IMR-90 (cell line): ENCODE measurements around the gene CORO1C. TPM values are rescaled to one million over a fixed set of nuclear protein-coding genes. Genes with fewer than 3 reads are reported as not detected.

ENCODE experiments used
- ATAC-seq: fragments of 200-7000 bp; cut with Tn5 transposase; 2 replicates; pipeline ENCODE4 v1.9.1; 2020; ENCODE audit warnings: low read depth, mild to moderate bottlenecking, moderate library complexity
- BruUV-seq: library from RNA; stranded (reverse); fragments of 400-500 nt; replicated peaks from 2 replicates; lab custom pipeline; 2021; lab: Mats Ljungman, UMichigan
- CTCF ChIA-PET: fragments of 300-600 bp; formaldehyde crosslinking; extraction: SDS; loops from one replicate; lab custom pipeline; 2021; ENCODE audit warnings: antibody characterized with exemption; lab: Yijun Ruan, JAX
- POLR2A ChIA-PET: fragments of 300-600 bp; sonication (Branson Sonifier 250); formaldehyde crosslinking; loops from one replicate; lab custom pipeline; 2022; ENCODE audit warnings: antibody characterized with exemption; ENCODE audit not compliant: unreplicated experiment; lab: Charles Lee
- DNase-seq: peaks from one replicate; pipeline ENCODE4 v3.0.0; 2013
- H2AFZ ChIP-seq: replicated peaks from 2 replicates; pipeline ENCODE3; 2013; ENCODE audit warnings: low read length, mild to moderate bottlenecking; ENCODE audit not compliant: poor library complexity
- H2AK5ac ChIP-seq: 2 replicates; pipeline ENCODE4 v1.6.1; 2013; ENCODE audit warnings: low read depth, low read length, inconsistent platforms
- H2AK9ac ChIP-seq: replicated peaks from 2 replicates; pipeline ENCODE3; 2013; ENCODE audit warnings: mild to moderate bottlenecking, low read depth, low read length, moderate library complexity; ENCODE audit not compliant: poor library complexity
- H2BK120ac ChIP-seq: 2 replicates; pipeline ENCODE4 v1.6.1; 2013; ENCODE audit warnings: low read depth, low read length, inconsistent platforms
- H2BK15ac ChIP-seq: 3 replicates; pipeline ENCODE4 v1.6.1; 2013; ENCODE audit warnings: low read depth, low read length, inconsistent platforms
- H2BK20ac ChIP-seq: 2 replicates; pipeline ENCODE4 v1.6.1; 2013; ENCODE audit warnings: low read depth, mild to moderate bottlenecking, inconsistent platforms, low read length, moderate library complexity
- H2BK5ac ChIP-seq: 2 replicates; pipeline ENCODE4 v1.6.1; 2013; ENCODE audit warnings: mild to moderate bottlenecking, low read depth, low read length, inconsistent platforms; ENCODE audit not compliant: poor library complexity, severe bottlenecking
- H3K14ac ChIP-seq: replicated peaks from 2 replicates; pipeline ENCODE4 v1.6.1; 2013; ENCODE audit warnings: low read depth, low read length, inconsistent platforms
- H3K18ac ChIP-seq: 2 replicates; pipeline ENCODE4 v1.6.1; 2013; ENCODE audit warnings: low read depth, low read length, control low read depth
- H3K23ac ChIP-seq: 2 replicates; pipeline ENCODE4 v1.6.1; 2013; ENCODE audit warnings: low read depth, low read length, inconsistent platforms
- H3K27ac ChIP-seq: 2 replicates; pipeline ENCODE4 v1.5.1; 2013; ENCODE audit warnings: mild to moderate bottlenecking, control low read depth, low read length; ENCODE audit not compliant: insufficient read depth
- H3K27me3 ChIP-seq: 2 replicates; pipeline ENCODE4 v1.6.1; 2013; ENCODE audit warnings: low read length; ENCODE audit not compliant: control insufficient read depth, insufficient read depth
- H3K36me3 ChIP-seq: 2 replicates; pipeline ENCODE4 v1.6.1; 2013; ENCODE audit warnings: low read length, mixed read lengths; ENCODE audit not compliant: control insufficient read depth, insufficient read depth
- H3K4ac ChIP-seq: 2 replicates; pipeline ENCODE4 v1.6.1; 2013; ENCODE audit warnings: low read depth, low read length, inconsistent platforms
- H3K4me1 ChIP-seq: 2 replicates; pipeline ENCODE4 v1.6.1; 2013; ENCODE audit warnings: low read length, mixed read lengths; ENCODE audit not compliant: control insufficient read depth, insufficient read depth
- H3K4me2 ChIP-seq: 2 replicates; pipeline ENCODE4 v1.6.1; 2013; ENCODE audit warnings: low read depth, mild to moderate bottlenecking, control low read depth, low read length, moderate library complexity
- H3K4me3 ChIP-seq: 2 replicates; pipeline ENCODE4 v1.5.1; 2013; ENCODE audit warnings: low read depth, mild to moderate bottlenecking, control low read depth, low read length, moderate library complexity; ENCODE audit not compliant: insufficient read depth
- H3K56ac ChIP-seq: 2 replicates; pipeline ENCODE4 v1.6.1; 2013; ENCODE audit warnings: low read length, inconsistent platforms; ENCODE audit not compliant: insufficient read depth; ENCODE audit errors: extremely low read depth
- H3K79me1 ChIP-seq, 2 experiments: 2 replicates each; pipeline ENCODE4 v1.6.1; 2013; ENCODE audit warnings: low read length in 2 of 2, inconsistent platforms in 1 of 2, low read depth in 1 of 2
- H3K9ac ChIP-seq: 2 replicates; pipeline ENCODE4 v1.6.1; 2013; ENCODE audit warnings: low read depth, low read length, control low read depth
- H3K9me1 ChIP-seq: 2 replicates; pipeline ENCODE4 v1.6.1; 2013; ENCODE audit warnings: low read length, inconsistent platforms; ENCODE audit not compliant: insufficient read depth
- H3K9me3 ChIP-seq: 2 replicates; pipeline ENCODE4 v1.6.1; 2013; ENCODE audit warnings: low read length; ENCODE audit not compliant: control insufficient read depth, insufficient read depth
- H4K20me1 ChIP-seq: 2 replicates; pipeline ENCODE4 v1.6.1; 2013; ENCODE audit warnings: low read length, inconsistent platforms; ENCODE audit not compliant: insufficient read depth
- H4K5ac ChIP-seq: 2 replicates; pipeline ENCODE4 v1.6.1; 2013; ENCODE audit warnings: mild to moderate bottlenecking, low read depth, low read length, control low read depth
- H4K8ac ChIP-seq, 2 experiments: 2 replicates each; pipeline ENCODE4 v1.6.1; 2013; ENCODE audit warnings: low read depth in 2 of 2, low read length in 2 of 2, control low read depth in 1 of 2, inconsistent platforms in 1 of 2
- H4K91ac ChIP-seq: 2 replicates; pipeline ENCODE4 v1.6.1; 2013; ENCODE audit warnings: low read depth, low read length, inconsistent platforms; ENCODE audit not compliant: insufficient read depth
- CHD1 ChIP-seq: IDR thresholded peaks from 2 replicates; pipeline ENCODE4 v1.6.1; 2012; ENCODE audit warnings: low read depth, low read length, improper control_type of control experiment
- FOS ChIP-seq: fragments of 150-350 bp; IDR thresholded peaks from 2 replicates; pipeline ENCODE4 v1.6.1; 2016; ENCODE audit warnings: low read depth, low read length
- MAFK ChIP-seq: IDR thresholded peaks from 2 replicates; pipeline ENCODE4 v1.6.1; 2012; ENCODE audit warnings: low read depth, low read length, improper control_type of control experiment
- RCOR1 ChIP-seq: IDR thresholded peaks from 2 replicates; pipeline ENCODE4 v1.6.1; 2012; ENCODE audit warnings: mild to moderate bottlenecking, low read length, improper control_type of control experiment; ENCODE audit not compliant: insufficient replicate concordance
- WGBS, 2 experiments: methylation state at CpG; one replicate each; pipeline versions ENCODE4 v1.1.5 to v1.1.7; 2013; ENCODE audit warnings: missing lambda C conversion rate in 2 of 2; ENCODE audit not compliant: insufficient read length in 1 of 2; ENCODE audit errors: extremely low coverage in 2 of 2; 5-methylcytosine and 5-hydroxymethylcytosine counted together
- dilution Hi-C: fragments of 300-500 bp; cut with HindIII; formaldehyde crosslinking; loops from one replicate; pipeline ENCODE4 v1.14.3; 2018; ENCODE audit warnings: low sequenced_read_pairs; ENCODE audit not compliant: unreplicated experiment
- in situ Hi-C: fragments of 300-500 bp; cut with MboI; formaldehyde crosslinking; loops from 3 replicates; pipeline ENCODE4 v1.14.3; 2019; ENCODE audit warnings: low sequenced_read_pairs, inconsistent platforms, mixed read lengths
- intact Hi-C: fragments of 100-400 bp; cut with micrococcal nuclease; formaldehyde crosslinking; loops from 2 replicates; pipeline ENCODE4 v1.10.0; 2022
- polyA plus RNA-seq, 3 experiments: library from polyadenylated mRNA; depleted of rRNA; stranded (reverse); fragments of >200 nt; gene quantifications; 2 replicates each; pipeline ENCODE4 v1.2.3, GENCODE V29; 2012; ENCODE audit warnings: low replicate concordance in 1 of 3
- total RNA-seq: library from RNA; depleted of rRNA; stranded (reverse); fragments of >200 nt; gene quantifications from 2 replicates; pipeline ENCODE4 v1.2.3, GENCODE V29; 2012
- TF ChIP-seq, protein P1 (sequence below): fragments of 150-350 bp; IDR thresholded peaks from 2 replicates; pipeline ENCODE4 v1.6.1; 2017; ENCODE audit warnings: mild to moderate bottlenecking, antibody characterized with exemption, low read length, low read depth
- TF ChIP-seq, protein P2 (sequence below): fragments of 150-350 bp; IDR thresholded peaks from 2 replicates; pipeline ENCODE4 v1.6.1; 2016; ENCODE audit warnings: low read depth, mild to moderate bottlenecking, low read length, moderate library complexity, borderline replicate concordance

Gene CORO1C
- total and polyA plus RNA-seq, 2 of the 4 experiments (the other 2 are of a cell fraction), result 675 to 1,100 TPM

DNA sequence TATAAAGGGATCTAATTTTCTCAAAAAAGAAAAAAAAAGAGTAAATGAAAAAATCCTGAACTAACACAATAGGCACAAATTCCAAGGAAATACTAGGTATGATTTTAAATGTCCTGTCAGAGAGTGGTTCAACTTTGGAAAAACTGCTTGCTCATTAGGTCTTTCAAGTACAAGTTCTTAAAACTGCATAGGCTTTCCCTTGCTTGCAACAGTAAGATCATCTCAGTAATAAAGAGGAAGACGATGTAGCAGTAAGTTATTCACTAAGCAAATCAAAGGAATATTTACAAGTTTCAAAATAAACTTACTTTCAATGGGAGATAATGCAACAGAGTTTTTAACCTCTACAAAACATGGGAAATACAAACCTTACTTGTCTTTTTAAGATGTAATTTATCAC lies 21.6 kb downstream of the CORO1C start:
- Histone ChIP-seq H2AFZ (no peak overlapping the region), H3K36me3 (peaks cover 5% of the 10 kb centered on the region), H3K4ac (no peak overlapping the region), H2BK20ac (no peak overlapping the region), H2AK9ac (no peak overlapping the region), H3K79me1 (0 out of 4 replicates have a peak, but pooled peaks cover 0 to 6% of the 10 kb centered on the region in 2 experiments), H3K4me1 (peaks cover 10% of the 10 kb centered on the region), H3K9me1 (peaks cover 6% of the 10 kb centered on the region; the same call in 1 of the 2 replicates), H2BK5ac (peak overlapping the region; percentile 18), H4K8ac (no peak overlapping the region), H2BK120ac (no peak overlapping the region), H4K5ac (no peak overlapping the region), H3K4me3 (no peak overlapping the region), H3K56ac (no peak overlapping the region), H3K9me3 (no peaks in the 10 kb centered on the region), H3K14ac (no peak overlapping the region), H3K27me3 (no peaks in the 10 kb centered on the region), H4K91ac (no peak overlapping the region), H2BK15ac (no peak overlapping the region), H3K9ac (no peak overlapping the region), H3K18ac (no peak overlapping the region), H4K20me1 (peaks cover 98% of the 10 kb centered on the region), H2AK5ac (no peak overlapping the region), H3K4me2 (no peak overlapping the region; the same call in 1 of the 2 replicates), H3K27ac (peak overlapping the region; percentile 60; the same call in 1 of the 2 replicates), H3K23ac (0 out of 2 replicates have a peak overlapping the region, but pooled peaks have one; percentile 11)
- intact Hi-C loops (no loop called here), in situ Hi-C loops (no loop called here), dilution Hi-C loops (no loop called here)
- CTCF ChIA-PET, result interaction anchor here (0.6 kb wide), 1 partner anchor 44 kb away, joined by 5 read pairs; no protein-coding TSS in a partner anchor
- DNase-seq (no peak), ATAC-seq (no peak)
- TF ChIP-seq RCOR1, result no peak
- no peak for TF ChIP-seq FOS
- TF ChIP-seq, protein P1, sequence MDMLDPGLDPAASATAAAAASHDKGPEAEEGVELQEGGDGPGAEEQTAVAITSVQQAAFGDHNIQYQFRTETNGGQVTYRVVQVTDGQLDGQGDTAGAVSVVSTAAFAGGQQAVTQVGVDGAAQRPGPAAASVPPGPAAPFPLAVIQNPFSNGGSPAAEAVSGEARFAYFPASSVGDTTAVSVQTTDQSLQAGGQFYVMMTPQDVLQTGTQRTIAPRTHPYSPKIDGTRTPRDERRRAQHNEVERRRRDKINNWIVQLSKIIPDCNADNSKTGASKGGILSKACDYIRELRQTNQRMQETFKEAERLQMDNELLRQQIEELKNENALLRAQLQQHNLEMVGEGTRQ, result no peak
- TF ChIP-seq, protein P2, sequence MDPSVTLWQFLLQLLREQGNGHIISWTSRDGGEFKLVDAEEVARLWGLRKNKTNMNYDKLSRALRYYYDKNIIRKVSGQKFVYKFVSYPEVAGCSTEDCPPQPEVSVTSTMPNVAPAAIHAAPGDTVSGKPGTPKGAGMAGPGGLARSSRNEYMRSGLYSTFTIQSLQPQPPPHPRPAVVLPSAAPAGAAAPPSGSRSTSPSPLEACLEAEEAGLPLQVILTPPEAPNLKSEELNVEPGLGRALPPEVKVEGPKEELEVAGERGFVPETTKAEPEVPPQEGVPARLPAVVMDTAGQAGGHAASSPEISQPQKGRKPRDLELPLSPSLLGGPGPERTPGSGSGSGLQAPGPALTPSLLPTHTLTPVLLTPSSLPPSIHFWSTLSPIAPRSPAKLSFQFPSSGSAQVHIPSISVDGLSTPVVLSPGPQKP, result no peak
- no peak for TF ChIP-seq MAFK
- TF ChIP-seq CHD1, result no peak
- WGBS, 2 experiments, result no CpG with 5 or more reads among the region's 1 CpG
- POLR2A ChIA-PET, result no interaction called here
- BruUV-seq, result no TSS peak
